Germinal center (tissue), 1 donor: ENCODE results near the gene FLAD1.
"Not testable (repeated sequence)": the region's sequence is repeated elsewhere in the genome, so short reads cannot be mapped to it uniquely, and the experiment has no call there.

Source experiments
- DNase-seq: peaks from one replicate; pipeline ENCODE4 v3.0.0; 2012; ENCODE audit warnings: mixed read lengths, low spot score

The FLAD1 gene

DNA sequence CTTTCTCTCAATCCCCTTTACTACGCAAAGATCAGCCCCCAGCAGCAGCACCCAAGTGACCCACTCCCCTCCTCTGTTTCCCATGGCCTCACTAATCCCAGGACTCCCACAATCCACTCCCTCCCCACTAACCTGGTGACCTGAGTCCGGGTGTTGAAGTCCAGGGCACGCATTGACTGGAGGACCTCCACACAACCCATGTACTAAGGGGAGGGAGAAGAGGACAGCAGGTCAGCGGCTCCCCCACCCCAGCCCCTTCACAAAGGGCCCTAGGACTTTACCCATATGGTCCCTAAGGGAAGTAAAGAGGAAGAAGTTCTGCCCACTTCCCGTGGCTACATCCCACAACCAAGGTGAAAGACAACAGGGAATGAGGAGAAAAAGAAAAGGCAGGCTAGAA is 13.9 kb upstream of the FLAD1 start:
- DNase-seq = no peak

DNA sequence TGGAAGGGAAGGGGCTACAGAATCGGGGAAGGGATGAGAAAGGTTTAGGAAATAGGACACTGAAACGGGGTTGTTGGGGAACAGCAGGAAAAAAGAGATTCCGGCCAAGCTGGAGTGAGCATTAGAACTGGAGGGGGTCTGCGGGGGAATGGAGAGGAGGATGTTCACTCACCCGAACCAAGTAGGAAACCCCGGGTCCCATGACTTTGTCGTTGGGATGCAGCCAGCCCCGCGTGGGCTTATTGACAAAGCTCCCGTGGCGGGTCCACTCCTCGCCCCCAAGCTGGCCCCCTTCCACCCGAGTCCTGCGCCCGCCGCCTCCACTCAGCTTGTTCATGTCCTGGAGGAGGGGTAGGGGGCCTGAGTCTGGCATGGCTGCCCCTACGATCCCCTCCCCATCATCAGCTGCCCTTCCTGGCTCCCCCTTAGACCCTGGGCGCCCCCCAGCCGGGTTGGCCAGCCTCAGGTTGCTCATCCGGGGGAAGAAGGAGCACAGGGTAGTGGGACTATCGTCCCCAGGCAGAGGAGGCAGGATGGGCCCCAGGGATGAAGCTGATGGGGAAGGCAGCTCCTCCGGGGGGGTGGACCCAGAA is 13.2 kb upstream of the FLAD1 start:
- no peak for DNase-seq

DNA sequence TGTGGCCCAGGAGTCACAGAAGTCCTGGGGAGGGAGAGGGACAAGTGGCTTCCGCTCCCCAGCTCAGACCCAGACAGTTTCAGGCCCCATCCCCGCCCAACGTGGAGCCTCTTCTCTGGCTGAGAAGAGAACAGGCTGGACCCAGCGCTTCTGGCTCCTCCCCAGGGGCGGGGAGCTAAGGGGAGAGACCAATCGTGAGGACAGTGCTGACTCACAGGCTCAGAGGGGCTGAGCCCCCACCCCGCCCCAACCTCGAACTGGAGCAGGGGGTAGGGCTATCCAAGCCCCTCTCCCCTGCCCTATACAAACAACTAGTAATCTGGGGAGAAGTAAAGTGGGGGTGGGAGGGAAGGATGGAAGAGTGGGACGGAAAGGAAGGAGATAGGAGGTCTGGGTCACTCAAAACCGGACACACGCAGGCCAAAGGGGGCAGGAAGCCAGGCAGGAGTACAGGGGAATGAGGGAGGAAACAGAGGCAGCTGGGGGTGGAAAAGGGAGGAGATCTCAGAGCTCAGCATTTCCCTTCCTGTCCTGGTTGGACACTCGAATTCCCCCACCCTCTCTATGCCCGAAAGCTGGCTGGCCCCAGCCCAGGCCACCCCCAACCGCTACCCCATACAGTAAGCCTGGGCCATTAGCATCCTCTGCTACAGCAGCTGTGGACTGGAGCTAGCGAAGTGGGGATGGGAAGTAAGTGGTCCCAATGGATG is 12.4 kb upstream of the FLAD1 start, which contains the start of gene SHC1:
Gene SHC1 (minus strand): TSS at position 117 of the 710 bp plus-strand sequence. CDS start 221 bp downstream, outside the sequence.
- DNase-seq = no peak

DNA sequence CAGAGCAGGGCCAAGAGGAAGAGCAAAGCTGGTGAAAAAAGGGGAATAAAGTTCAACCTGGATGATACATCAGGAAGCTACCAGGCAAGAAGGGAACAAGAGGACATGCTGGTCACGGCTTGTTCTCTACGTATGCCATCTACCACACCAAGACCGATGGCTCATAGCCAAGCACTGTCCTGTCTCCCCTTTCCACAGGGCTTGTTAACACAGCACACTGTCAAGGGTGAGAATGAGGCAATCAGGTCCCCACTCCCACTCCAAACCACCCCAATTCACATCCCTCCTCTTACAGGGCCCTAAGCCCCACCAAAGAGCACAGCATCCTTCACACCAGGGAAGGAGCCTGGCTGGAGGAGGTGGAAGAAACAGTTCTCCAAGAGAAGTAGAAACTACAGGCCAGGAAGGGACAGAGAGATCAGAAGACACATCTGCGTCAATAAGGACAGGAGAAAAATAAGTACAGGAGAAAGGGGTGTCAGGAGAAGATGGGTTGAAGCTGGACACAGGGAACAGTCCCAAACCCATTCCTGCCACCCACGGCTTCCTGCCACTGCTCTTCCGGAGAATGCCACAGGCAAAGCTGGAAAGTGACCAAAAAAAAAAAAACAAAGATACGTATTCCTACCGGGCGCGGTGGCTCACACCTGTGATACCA is 11.7 kb upstream of the FLAD1 start:
- DNase-seq = no peak

DNA sequence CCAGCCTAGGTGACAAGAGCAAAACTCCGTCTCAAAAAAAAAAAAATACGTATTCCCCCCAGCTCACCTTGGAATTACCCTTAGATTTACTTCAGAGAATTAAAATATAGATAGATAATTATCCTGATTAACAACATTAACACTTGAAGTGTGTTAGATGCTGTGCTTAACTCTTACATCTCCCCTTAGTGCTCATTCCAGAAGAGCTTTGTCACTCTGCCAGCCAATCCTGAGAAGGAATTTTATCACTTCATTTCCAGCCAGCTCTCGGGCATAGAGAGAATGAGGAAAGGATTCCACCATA is 11.0 kb upstream of the FLAD1 start:
- no peak for DNase-seq

DNA sequence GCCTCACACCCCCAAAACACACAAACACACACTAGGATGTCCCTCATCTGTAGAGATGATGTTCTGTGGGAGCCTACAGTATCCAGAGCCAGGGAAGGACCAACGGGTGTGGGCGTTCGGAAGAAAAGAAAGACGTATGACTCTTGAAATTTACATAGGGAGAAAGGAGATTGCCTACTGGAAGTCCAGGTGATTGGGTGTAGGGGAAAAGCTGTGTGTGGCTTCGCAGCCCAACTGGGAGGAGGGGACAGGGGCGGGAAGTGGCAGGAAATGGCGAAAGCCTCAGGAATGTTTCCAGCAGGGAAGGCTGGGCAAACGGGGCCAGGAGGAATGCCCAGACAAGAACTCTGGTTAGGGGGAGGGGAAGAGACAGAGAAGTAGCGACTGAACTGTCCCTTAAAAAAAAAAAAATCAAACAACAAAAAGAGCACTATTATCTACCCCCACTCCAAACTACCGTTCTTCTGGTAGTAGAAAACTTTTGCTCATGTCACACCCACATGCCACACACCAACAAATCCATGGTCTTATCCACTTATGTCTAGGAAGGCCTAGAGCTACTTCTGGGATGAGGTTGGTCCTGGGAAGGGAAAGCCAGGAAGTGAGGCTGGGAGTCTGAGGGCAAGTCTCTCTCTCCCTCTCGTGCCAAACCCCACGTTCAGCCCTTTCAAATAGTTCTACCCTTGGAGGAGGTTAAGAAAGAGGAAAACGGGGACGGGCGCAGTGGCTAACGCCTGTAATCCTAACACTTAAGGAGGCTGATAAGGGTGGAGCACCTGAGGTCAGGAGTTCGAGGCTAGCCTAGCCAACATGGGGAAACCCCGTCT is 10.4 kb upstream of the FLAD1 start:
- DNase-seq = no peak

DNA sequence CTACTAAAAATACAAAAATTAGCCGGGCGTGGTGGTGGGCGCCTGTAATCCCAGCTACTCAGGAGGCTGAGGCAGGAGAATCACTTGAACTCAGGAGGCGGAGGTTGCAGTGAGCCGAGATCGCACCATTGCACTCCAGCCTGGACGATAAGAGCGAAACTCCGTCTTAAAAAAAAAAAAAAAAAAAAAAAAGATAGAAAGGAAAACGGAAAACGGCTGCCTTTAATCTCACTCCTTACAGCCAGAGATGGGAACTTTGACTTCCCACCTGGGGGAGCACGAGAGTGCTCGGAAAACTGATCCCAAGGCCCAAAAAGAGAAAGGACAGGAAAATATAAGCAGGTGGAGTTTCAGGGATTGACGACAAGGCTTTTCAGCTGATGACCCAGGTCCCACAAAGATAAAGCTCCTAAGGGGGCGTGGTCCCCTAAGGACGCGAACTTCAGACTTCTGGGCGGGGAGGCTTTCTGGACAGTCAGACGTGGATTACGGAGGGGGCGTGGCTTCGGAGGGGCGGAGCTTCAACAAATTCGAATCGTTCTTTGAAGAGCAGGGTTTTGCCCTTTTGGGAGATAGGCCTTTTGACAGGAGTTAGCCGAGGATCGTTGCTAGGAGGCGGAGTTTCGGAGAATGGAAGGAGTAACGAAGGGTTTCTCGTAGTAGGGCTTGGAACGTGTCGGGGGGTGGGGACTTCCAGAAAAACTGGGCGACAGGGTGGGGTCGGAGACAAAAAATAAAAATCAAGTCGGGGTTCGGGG is 9.6 kb upstream of the FLAD1 start:
- DNase-seq = peak; percentile 87

DNA sequence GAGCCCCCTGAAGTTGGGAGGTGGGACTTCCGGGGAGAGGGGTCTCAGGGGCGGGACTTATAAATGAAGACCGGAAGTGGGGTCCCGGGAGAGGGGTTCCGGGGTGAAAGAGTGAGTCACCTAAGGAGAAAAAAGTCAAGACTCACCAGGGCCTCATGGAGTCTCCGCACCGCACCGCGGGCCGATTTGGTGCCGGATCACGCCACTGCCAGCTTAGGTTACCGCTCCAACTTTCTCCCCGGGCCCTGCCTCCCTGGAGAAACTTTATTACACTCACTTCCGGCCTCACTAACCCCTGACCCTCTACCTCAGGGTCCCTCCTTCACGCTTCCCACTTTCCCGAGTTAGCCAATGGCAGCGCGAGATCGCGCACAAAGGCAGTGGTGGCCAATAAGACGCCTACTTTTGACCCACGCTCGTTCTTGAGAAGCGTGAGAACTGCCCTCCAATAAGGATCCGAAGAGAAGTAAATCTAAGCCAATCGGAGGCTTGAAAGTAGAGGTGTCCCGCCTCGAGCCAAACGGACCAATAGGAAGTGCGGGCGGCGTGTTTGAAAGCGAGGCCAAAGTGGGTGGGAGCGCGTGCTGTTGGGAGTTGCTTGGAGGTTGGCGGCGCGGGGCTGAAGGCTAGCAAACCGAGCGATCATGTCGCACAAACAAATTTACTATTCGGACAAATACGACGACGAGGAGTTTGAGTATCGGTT is 8.9 kb upstream of the FLAD1 start, which contains the start of gene CKS1B:
Gene CKS1B (plus strand): TSS at position 580 of the 706 bp plus-strand sequence. CDS start 65 bp downstream, at position 645.
- peak; percentile 98 for DNase-seq

DNA sequence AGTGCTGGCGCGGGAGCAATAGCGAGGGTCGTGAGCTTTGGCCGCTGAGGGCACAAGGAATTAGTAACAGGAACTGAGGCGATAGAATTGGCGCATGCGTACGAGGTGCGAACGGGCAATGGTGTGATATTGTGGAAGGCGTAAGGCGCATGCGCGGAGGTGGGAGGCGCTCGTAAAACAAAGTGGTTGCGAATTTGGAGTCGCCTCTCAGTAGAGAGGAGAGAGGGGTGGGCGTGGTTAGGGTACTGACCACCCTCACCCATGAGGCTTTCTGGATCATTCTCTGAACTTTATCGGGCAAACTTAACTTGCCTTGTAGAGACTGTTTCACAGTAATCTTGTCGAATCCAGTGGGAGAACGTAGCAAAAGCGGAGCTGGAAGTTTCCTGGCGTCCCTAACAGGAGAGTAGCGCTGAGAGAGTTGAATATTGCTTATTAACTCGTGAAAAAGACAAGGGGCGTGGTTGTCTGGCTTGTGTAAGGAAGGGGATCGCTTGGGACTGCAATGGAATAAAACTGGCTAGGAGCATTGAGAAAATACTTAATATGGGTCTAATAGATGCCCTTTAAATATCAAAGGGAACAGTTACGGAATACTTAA is 8.2 kb upstream of the FLAD1 start:
- DNase-seq = peak; percentile 92

DNA sequence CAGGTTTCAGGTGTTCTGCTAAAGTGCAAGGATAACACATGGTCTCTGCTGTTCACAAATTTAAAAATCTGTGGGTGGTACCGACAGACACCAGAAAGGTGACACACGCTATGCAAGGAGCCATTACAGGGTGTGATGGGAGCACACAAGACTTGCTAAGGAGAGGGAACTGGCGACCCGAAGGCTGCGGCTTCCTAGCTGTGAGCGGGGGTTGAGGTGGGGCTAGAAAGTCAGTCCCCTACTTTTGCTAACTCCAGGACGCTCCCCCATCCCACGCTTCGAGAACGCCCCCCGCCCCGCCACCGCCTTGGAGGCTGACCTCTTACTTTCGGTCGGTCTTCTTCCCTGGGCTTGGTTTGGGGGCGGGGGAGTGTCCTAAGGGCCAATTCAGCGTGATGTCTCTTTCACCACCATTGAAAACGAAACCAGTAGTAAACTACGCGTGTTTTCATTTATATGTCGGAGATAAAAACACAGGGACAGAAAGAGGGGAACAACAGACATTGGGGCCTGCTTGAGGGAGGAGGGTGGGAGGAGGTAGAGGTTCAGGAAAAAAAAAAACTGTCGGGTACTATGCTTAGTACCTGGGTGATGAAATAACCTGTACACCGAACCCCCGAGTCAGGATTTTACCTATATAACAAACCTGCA is 7.6 kb upstream of the FLAD1 start:
- DNase-seq = peak; percentile 31

DNA sequence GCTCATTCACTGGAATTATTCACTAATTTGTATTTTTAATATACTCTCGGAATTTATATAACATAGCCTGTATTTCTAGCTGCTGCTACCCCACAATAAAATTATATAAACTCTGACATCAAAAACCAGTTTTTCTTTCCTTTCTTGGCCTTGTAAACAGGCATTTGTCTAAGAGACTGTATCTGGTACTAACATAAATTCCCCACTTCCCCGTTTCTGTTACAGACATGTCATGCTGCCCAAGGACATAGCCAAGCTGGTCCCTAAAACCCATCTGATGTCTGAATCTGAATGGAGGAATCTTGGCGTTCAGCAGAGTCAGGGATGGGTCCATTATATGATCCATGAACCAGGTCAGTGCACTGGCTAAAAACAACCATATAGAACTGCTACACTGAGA is 5.4 kb upstream of the FLAD1 start:
- not testable (repeated sequence) for DNase-seq

DNA sequence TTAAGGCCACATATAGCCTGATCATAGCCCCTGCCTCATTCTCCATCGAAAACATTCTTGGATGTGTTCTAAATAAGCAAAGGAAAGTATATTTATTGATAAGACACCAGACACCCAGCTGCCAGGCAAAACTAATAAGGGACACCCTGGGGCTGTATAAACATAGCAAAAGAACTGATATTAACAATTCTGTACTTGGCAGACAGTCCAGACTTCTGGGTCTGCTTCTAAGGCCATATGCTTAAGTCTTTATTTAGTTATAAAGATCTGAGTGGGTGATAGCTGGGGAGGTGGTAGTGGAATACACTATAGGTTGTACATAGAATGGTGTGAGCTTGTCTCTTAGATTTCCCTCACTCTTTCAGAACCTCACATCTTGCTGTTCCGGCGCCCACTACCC is 4.8 kb upstream of the FLAD1 start:
- no peak for DNase-seq

DNA sequence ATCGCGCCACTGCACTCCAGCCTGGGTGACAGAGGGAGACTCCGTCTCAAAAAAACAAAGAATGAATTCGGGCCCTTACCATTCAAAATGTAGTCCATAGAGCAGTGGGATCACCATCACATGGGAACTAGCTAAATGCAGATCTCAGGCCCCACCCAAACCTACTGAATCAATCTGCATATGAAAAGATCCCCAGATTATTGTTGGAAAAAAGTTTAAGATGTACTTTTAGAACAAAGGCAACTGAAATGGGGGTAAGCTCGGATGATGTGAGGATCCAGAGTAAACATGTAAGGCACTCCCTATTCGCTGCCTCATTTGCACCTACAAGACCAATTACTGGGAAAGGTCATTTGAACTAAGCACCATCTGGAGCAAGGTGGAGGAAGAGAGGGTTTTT is 803 bp upstream of the FLAD1 start:
- no peak for DNase-seq

DNA sequence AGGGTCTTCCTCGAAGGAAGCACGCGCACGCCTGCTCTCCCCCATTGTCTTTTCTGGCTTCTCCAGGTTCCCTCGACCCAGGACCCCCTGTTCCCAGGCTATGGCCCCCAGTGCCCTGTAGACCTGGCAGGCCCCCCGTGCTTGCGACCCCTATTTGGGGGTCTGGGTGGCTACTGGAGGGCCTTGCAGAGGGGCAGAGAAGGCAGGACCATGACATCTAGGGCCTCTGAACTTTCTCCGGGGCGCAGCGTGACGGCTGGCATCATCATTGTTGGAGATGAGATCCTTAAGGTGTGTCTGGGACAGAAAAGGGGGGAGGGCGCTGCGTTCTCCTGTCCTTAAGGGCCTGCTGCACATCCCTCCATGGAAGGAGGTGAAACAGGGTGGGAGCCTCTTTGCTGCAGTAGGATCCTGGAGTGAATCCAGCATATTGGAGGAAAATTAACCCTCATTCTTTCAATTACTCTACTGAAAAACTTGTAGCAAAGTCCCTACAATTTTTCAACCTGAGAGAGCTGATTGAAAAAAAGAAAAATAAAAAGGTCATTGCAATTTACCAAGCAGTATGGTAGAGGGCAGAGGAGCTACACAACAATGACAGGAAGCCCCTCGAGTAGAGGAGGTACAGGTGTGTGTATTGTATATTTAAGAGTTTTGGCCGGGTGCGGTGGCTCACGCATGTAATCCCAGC is 777 bp downstream of the FLAD1 start:
- no peak for DNase-seq

DNA sequence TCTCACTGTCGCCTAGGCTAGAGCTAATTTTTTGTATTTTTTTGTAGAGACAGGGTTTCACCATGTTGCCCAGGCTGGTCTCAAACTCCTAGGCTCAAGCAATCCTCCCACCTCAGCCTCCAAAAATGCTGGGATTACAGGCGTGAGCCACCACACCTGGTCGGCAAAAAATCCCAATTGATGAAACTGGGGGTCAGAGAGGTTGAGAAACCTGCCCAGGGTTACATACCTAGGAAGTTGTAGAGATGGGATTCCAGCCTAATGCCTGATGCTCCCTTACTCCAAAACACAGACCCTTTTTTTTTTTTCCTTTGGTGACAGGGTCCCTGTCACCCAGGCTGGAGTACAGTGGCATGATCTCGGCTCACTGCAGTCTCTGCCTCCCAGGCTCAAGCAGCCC is 3.6 kb downstream of the FLAD1 start:
- not testable (repeated sequence) for DNase-seq

DNA sequence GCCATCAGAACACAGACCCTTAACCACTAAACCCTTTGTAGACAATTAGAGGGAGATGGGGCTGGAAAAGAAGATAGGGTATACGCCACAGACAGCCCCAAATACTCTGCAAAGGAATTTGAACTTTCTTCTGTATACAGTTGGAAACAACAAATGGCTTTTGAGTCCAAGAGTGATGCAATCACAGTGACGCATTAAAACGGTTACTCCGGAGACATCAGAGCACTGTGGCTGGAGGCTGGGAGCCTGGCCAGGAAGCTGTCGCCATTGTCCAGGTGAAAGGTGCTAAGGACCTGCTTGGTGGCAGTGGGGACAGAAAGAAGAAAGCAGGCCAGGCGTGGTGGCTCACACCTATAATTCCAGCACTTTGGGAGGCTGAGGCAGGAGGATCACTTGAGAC is 4.2 kb downstream of the FLAD1 start:
- DNase-seq = no peak

DNA sequence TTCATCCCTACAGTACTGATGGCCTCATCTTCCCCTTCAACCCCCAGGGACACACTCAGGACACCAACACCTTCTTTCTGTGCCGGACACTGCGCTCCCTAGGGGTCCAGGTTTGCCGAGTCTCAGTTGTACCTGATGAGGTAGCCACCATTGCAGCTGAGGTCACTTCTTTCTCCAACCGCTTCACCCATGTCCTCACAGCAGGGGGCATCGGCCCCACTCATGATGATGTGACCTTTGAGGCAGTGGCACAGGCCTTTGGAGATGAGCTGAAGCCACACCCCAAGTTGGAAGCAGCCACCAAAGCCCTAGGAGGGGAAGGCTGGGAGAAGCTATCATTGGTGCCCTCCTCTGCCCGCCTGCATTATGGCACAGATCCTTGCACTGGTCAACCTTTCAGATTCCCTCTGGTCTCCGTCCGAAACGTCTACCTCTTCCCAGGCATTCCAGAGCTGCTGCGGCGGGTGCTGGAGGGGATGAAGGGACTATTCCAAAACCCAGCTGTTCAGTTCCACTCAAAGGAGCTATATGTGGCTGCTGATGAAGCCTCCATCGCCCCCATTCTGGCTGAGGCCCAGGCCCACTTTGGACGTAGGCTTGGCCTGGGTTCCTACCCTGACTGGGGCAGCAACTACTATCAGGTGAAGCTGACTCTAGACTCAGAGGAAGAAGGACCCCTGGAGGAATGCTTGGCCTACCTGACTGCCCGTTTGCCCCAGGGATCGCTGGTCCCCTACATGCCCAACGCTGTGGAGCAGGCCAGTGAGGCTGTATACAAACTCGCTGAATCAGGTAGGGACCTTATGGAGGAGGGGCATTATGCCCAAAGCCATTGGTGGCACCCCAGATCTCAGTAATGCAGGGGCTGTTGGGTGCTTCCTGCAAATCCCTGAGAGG is 5.2 kb downstream of the FLAD1 start:
- DNase-seq = no peak

DNA sequence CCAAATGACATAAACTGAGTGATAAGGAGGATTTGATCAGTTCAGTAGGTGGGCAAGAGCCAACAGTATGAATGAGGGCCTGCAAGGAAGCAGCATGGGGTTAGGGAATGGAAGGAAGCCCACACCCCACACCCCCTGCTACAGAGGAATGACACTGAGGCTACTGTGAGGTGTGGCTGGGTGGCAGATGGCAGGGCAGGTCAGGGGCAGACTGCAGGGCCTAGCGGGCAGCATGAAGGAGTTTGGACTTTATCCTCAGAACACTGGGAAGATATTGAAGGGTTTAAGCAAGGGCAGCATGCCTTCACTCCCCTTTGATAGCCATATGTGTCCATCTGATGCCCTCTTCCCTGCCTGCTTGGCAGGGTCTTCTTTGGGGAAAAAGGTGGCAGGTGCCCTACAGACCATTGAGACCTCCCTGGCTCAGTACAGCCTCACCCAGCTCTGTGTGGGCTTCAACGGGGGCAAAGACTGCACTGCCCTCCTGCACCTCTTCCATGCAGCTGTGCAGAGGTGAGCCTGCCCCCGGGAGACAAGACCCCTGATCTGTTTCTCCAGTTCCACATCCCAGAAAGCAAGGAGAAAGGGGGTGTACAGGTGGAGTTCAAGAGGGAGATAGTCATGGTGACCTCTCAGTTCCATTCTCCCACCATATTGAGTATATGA is 6.2 kb downstream of the FLAD1 start:
- DNase-seq = no peak
